Measurements from ENCODE around the gene IZUMO1. TPM values are rescaled to one million over a fixed set of nuclear protein-coding genes. Genes with fewer than 3 reads are reported as not detected.

IZUMO1 gene
- total RNA-seq, 6 experiments from 2014 or later, result not detected

GRCh38 chr19:48708471-48708870 lies 38.2 kb downstream of the IZUMO1 start:
- H3K36me3 Mint-ChIP-seq (ENCODE audit: low read depth), result no peaks in the 10 kb centered on the region; the same call in 1 of the 2 replicates
- DNase-seq, result no peak
- no peak overlapping the region for H3K27ac Mint-ChIP-seq
- no peaks in the 10 kb centered on the region; the same call in 1 of the 2 replicates for H3K9me3 Mint-ChIP-seq
- peaks cover 1% of the 10 kb centered on the region for H3K27me3 Mint-ChIP-seq (ENCODE audit: insufficient read depth)
- TF ChIP-seq CTCF (IDR thresholded peaks at IDR 0.05), result no peak
- H3K4me3 Mint-ChIP-seq, result no peak overlapping the region
- H3K4me1 Mint-ChIP-seq (ENCODE audit: low read depth), result 0 out of 2 replicates have a peak, but pooled peaks cover 6% of the 10 kb centered on the region

- no peak overlapping the region for H3K27ac Mint-ChIP-seq
- TF ChIP-seq CTCF (IDR thresholded peaks at IDR 0.05), result no peak
- no peak for DNase-seq
Measured at GRCh38 chr19:48705431-48705830, 41.3 kb downstream of the IZUMO1 start.

GRCh38 chr19:48703316-48703715 lies 43.4 kb downstream of the IZUMO1 start:
- no peak overlapping the region for H3K4me3 Mint-ChIP-seq
- H3K27me3 Mint-ChIP-seq (ENCODE audit: insufficient read depth), result peaks cover 4% of the 10 kb centered on the region; the same call in 1 of the 2 replicates
- no peak for DNase-seq
- no peak for TF ChIP-seq CTCF (IDR thresholded peaks at IDR 0.05)
- no peaks in the 10 kb centered on the region for H3K9me3 Mint-ChIP-seq
- H3K4me1 Mint-ChIP-seq (ENCODE audit: low read depth), result peaks cover 14% of the 10 kb centered on the region
- H3K36me3 Mint-ChIP-seq (ENCODE audit: low read depth), result no peaks in the 10 kb centered on the region; the same call in 1 of the 2 replicates
- H3K27ac Mint-ChIP-seq, result no peak overlapping the region

More at GRCh38 chr19:48705431-48705830, 41.3 kb downstream of the IZUMO1 start:
- H3K4me1 Mint-ChIP-seq (ENCODE audit: low read depth), result no peaks in the 10 kb centered on the region
- no peaks in the 10 kb centered on the region; the same call in 1 of the 2 replicates for H3K36me3 Mint-ChIP-seq (ENCODE audit: low read depth)
- H3K27me3 Mint-ChIP-seq (ENCODE audit: insufficient read depth), result peaks cover 1% of the 10 kb centered on the region; the same call in 1 of the 2 replicates
- H3K9me3 Mint-ChIP-seq, result no peaks in the 10 kb centered on the region
- no peak overlapping the region for H3K4me3 Mint-ChIP-seq

DNA sequence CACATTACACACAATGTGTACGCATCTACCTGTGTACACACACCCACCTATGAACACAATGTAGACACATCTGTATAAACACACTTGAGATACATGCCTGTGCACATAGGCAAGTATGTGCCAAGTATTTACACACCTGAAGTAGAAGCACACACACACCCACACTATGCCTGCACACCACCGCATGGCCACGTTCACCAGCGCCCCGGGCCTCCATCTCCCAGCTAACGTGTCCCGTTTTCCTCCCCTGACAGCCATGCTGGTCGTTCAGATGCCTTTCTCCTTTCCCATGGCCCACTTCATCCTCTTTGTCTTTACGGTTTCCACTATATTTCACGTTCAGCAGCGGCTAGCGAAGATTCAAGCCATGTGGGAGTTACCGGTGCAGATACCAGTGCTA lies 44.0 kb downstream of the IZUMO1 start:
- peaks cover 4% of the 10 kb centered on the region; the same call in 1 of the 2 replicates for H3K27me3 Mint-ChIP-seq (ENCODE audit: insufficient read depth)
- no peak for DNase-seq
- peaks cover 20% of the 10 kb centered on the region for H3K4me1 Mint-ChIP-seq (ENCODE audit: low read depth)
- H3K36me3 Mint-ChIP-seq (ENCODE audit: low read depth), result no peaks in the 10 kb centered on the region; the same call in 1 of the 2 replicates
- no peak overlapping the region for H3K4me3 Mint-ChIP-seq
- no peak for TF ChIP-seq CTCF (IDR thresholded peaks at IDR 0.05)
- no peaks in the 10 kb centered on the region for H3K9me3 Mint-ChIP-seq
- H3K27ac Mint-ChIP-seq, result no peak overlapping the region

- no peak for TF ChIP-seq CTCF (IDR thresholded peaks at IDR 0.05)
- H3K4me1 Mint-ChIP-seq (ENCODE audit: low read depth), result peaks cover 20% of the 10 kb centered on the region
- peaks cover 13% of the 10 kb centered on the region; the same call in 1 of the 2 replicates for H3K27me3 Mint-ChIP-seq (ENCODE audit: insufficient read depth)
- DNase-seq, result peak; percentile 38
- H3K27ac Mint-ChIP-seq, result no peak overlapping the region
- no peaks in the 10 kb centered on the region for H3K9me3 Mint-ChIP-seq
- H3K36me3 Mint-ChIP-seq (ENCODE audit: low read depth), result no peaks in the 10 kb centered on the region
- H3K4me3 Mint-ChIP-seq, result no peak overlapping the region
Measured at GRCh38 chr19:48698046-48698445, 48.7 kb downstream of the IZUMO1 start.
